Medulla oblongata (tissue), 1 donor: Measurements from ENCODE around the gene C11orf87.

ENCODE experiments used
- DNase-seq: peaks from one replicate; pipeline ENCODE4 v3.0.0-alpha.2; 2015; ENCODE audit errors: extremely low spot score

Gene C11orf87

GRCh38 chr11:109421981-109422869, at the start of gene C11orf87:
C11orf87 (plus strand) TSS chr11:109422190; CDS start chr11:109423634, 1,444 bp downstream.
- DNase-seq = no peak

DNA sequence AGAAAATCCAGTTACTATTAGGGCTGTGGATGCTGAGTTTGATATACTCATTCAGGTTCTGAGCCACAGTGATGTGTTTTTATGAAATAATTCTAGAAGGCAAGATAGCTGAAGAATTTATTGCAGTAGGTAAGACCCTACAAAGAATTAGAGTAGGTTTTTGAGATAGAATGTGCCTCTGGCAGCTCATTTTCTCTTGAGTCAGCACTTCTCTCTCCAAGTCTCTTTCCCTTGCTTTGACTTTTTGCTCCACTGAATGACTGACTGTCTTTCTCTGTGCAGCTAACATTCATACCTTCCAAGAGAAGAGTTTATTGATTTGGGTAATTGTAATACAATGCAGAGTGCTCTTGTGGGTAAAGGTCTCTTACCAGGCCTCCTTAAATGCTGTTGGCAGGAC, 48.0 kb upstream of the C11orf87 start:
- no peak for DNase-seq

- no peak for DNase-seq
These were observed 47.5 kb upstream of the C11orf87 start for GRCh38 chr11:109374441-109374840.

DNA sequence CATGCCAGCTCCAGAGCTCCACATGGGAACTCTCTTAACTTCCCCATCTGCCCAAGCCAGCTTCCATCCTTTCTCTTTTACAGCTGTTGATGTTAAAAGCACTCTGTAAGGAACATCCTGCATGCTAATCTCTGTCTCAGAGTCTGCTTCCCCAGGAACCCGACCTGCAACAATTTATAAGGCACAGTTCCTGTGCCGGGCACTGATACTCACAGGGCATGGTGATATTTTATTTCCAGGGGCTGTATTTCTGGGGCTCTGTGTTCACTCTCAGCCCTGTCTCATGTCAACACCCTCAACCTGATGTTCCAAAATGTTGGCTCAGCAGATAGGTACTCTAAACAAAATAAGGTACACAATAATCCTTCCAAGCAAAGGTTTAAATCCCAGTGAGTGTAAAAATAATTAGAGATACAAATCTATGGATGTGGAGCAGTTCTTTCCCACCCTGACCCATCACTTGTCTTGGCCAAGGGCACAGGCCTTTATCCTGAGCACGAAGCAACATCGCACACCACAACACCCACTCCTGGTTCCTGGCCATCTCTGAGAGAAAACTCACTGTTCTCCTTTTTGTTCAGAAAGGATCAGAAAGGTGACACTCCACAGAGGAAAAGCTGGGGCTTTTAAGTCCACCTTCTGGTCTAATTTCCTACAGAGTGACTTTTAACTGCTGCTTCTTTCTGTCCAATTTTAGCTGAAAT, 44.8 kb upstream of the C11orf87 start:
- no peak for DNase-seq

- no peak for DNase-seq
These were observed 44.0 kb upstream of the C11orf87 start for GRCh38 chr11:109378034-109378433.

GRCh38 chr11:109383306-109383705, 38.7 kb upstream of the C11orf87 start:
- DNase-seq = no peak

GRCh38 chr11:109384873-109385272, 37.1 kb upstream of the C11orf87 start:
- DNase-seq = no peak

DNA sequence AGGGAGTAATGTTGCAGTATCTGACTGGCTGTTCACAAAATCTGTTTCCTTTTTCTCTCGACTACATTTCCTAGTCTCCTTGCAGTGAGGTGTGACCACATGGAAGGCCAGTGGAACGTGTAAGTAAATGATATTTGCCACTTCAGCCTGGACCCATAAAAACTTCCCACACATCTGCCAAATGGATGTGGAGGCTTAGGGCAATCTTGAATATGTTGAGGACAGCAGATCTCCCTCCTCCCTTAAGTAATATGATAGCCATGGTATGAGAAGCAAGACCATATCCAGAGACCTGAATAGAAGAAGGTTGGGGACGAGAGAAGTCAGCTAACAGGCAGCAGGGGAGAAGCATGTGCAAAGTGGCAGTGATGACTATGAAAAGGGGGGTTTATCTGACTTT, 33.0 kb upstream of the C11orf87 start:
- DNase-seq = no peak

- no peak for DNase-seq
These were observed 31.2 kb upstream of the C11orf87 start for GRCh38 chr11:109390752-109391151.

- DNase-seq = no peak
These were observed 20.4 kb upstream of the C11orf87 start for GRCh38 chr11:109401545-109401944.

DNA sequence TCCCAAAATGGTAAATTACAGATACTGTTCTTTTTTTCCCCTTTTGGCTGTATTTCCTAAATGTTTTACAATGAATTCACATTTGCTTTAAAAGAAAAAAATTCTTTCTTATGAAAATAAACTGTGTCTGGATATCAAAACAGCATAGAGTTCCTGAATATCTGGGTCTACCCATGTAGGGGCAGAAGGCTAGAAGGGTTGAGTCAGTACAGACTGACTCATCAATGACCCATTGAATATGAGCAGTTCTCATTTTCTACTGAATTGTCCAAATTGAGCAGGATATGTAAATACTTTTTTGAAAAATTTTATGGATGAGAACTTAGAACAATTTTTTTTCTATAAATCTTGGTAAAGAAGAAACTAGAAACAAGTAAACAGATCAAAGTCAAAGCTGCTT, 16.3 kb upstream of the C11orf87 start:
- no peak for DNase-seq

- no peak for DNase-seq
These were observed 5.4 kb upstream of the C11orf87 start for GRCh38 chr11:109416601-109417000.

DNA sequence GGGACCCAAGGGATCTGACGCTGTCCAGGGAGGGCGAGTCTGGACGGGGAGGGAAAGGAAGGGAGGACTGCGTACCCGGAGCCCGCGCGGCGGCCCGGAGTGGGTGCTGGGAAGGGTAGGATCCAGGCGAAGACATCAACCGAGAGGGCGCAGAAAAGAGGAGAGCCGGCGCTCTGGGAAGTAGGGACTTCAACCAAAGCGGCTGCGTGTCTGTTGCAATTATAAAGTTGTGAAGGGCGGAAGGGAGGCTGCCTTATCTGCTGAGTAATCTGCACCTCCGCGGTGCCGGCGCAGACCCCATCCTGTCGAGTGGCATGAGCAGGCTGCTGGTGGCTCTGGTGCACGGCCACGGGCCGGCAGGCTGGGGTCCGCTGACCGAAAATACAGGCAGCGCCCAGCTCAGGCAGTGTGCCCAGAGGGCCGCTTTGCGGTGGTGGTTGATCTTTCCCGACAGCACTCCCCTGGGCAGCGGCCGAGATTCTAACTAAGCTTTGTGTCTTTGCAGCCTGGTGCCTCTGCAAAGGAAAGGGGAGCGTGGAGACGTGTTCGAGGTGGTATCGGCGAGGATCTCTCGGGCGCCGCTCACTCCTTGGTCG, 978 bp downstream of the C11orf87 start:
- no peak for DNase-seq

GRCh38 chr11:109423466-109424190, 1.6 kb downstream of the C11orf87 start:
- DNase-seq = no peak

DNA sequence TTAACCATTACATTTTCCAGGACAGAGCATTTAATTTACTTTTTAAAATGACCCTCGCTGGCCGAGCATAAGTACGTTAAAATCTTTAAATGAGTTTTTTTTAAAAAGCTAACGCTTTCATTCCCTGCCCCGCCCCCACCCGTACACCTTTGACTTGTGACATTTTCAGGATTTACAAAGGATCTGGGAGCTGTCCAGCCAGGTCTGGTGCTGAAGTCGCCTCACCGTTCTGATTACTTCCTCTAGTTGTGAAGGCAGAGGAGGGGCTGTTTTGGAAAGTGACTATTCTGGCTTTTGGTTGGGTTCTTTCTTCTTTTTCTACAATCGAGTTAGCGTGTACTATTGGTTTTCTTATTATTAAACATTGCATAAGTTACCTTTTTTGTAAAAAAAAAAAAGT, 2.9 kb downstream of the C11orf87 start:
- DNase-seq = no peak

- DNase-seq = no peak
These were observed 3.6 kb downstream of the C11orf87 start for GRCh38 chr11:109425554-109425953.

- no peak for DNase-seq
These were observed 4.7 kb downstream of the C11orf87 start for GRCh38 chr11:109426442-109427240.

DNA sequence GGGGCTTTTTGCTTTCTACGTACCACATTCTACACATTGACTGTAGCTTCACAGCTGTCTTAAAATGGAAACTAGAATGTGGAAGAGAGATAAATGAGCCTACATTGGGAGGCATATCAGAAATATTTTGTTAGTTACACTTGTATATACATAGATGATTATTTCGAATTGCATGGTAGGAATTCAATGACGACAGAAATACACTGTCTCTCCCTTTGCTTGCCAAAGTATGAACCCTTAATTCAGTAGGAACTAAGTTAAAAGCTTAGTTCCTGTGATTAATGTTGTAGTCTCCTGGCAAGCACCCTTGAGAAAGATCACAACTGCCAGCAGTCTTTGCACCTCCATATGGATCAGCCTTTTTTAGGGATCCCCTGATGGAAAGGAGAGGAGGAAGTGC, 10.1 kb downstream of the C11orf87 start:
- no peak for DNase-seq

- no peak for DNase-seq
These were observed 11.8 kb downstream of the C11orf87 start for GRCh38 chr11:109433753-109434256.

GRCh38 chr11:109435121-109435742, 13.2 kb downstream of the C11orf87 start:
- no peak for DNase-seq
